ENCODE measurements around the gene USO1.
"Not testable (repeated sequence)": the region's sequence is repeated elsewhere in the genome, so short reads cannot be mapped to it uniquely, and the experiment has no call there.

USO1 gene, protein sequence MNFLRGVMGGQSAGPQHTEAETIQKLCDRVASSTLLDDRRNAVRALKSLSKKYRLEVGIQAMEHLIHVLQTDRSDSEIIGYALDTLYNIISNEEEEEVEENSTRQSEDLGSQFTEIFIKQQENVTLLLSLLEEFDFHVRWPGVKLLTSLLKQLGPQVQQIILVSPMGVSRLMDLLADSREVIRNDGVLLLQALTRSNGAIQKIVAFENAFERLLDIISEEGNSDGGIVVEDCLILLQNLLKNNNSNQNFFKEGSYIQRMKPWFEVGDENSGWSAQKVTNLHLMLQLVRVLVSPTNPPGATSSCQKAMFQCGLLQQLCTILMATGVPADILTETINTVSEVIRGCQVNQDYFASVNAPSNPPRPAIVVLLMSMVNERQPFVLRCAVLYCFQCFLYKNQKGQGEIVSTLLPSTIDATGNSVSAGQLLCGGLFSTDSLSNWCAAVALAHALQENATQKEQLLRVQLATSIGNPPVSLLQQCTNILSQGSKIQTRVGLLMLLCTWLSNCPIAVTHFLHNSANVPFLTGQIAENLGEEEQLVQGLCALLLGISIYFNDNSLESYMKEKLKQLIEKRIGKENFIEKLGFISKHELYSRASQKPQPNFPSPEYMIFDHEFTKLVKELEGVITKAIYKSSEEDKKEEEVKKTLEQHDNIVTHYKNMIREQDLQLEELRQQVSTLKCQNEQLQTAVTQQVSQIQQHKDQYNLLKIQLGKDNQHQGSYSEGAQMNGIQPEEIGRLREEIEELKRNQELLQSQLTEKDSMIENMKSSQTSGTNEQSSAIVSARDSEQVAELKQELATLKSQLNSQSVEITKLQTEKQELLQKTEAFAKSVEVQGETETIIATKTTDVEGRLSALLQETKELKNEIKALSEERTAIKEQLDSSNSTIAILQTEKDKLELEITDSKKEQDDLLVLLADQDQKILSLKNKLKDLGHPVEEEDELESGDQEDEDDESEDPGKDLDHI

GRCh38 chr4:75724066-75724866 is at the start of gene USO1:
Gene USO1, plus strand, starts transcription at chr4:75724577. Its CDS starts 243 bp downstream, at chr4:75724820.
- DNase-seq = peak; percentile 100

DNA sequence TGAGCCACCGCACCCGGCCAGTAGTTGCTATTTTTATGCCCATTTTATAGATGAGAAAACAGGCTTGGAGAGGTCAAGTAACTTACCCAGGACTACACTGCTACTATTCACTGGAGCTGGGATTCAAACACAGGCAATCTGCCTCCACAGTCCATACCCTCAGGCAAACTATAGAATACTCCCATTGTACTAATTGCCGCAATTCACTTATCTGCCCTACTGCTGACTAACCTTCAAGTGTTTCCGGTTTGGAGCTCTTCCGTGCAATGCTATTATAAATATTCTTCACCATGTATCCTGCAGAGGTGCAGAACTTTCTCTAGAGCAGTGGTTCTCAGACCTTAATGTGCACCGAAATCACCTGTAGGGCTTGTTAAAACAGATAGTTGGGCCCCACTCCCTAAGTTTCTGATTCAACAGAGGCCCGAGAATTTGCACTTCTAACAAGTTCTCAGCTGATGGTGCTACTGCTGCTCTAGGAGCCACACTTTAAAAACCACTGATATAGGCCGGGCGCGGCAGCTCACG is 49.3 kb upstream of the USO1 start:
- DNase-seq = no peak

DNA sequence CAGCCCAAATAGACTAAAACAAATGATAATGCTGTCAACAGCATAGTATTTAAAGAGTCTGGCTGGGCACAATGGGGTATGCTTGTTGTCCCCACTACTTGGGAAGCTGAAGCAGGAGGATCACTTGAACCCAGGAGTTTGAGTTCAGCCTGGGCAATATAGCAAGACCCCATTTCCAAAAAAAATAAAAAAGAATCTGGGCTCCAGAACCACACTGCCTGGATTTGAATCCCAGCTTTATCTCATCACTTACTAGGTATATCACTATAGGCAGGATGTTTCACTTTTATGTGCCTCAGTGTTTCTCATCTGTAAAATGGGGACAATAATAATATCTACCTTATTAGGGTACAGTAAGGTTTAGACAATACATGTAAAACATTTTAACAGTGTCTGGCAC is 45.9 kb upstream of the USO1 start:
- no peak for DNase-seq

DNA sequence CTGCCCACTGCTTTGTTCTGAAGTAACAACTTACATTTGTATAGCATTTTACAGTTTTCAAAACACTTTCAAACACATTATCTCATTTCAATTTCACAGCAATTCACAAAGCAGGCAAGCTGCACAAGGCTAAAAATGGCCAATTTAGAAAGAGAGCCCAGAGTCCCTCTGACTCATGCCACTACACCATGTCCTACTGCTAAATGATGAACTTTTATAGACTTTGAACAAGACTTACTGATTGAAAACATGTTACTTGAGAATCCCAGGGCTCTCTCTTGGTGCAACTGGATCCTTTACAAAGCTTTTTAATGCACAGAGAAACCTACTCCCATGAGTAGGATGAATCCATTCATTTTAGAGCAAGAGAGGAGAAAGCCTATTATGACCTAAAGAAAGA is 45.4 kb upstream of the USO1 start:
- DNase-seq = no peak

GRCh38 chr4:75679876-75680575 is 44.4 kb upstream of the USO1 start:
- DNase-seq = no peak

DNA sequence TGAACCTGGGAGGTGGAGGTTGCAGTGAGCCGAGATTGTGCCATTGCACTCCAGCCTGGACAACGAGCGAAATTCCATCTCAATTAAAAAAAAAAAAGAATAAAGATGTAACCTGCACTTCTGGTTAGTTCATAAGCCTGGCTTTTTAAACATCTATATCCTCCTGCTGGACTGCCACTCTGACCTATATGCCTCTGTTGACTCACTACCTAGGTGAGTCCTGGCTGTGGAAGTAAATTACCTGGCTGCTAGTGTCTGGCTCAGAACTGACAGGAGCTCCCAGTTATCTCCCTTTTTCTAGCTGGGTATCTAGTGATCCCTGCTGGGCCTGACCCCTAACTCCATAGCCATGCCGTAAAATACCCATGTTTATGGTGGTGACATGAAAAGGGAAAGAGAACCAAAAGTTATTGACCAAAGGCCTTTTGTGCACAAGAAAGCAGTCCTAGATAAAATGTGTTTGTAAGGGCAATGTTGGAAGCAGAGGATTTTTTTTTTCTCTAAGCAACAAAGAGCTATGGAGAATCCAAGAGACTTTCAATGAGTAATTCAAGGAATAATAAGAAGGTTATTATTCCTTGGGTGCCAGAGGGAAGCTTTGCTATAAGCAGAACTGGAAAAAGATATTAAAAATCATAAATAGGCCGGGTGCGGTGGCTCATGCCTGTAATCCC is 40.8 kb upstream of the USO1 start:
- no peak for DNase-seq

DNA sequence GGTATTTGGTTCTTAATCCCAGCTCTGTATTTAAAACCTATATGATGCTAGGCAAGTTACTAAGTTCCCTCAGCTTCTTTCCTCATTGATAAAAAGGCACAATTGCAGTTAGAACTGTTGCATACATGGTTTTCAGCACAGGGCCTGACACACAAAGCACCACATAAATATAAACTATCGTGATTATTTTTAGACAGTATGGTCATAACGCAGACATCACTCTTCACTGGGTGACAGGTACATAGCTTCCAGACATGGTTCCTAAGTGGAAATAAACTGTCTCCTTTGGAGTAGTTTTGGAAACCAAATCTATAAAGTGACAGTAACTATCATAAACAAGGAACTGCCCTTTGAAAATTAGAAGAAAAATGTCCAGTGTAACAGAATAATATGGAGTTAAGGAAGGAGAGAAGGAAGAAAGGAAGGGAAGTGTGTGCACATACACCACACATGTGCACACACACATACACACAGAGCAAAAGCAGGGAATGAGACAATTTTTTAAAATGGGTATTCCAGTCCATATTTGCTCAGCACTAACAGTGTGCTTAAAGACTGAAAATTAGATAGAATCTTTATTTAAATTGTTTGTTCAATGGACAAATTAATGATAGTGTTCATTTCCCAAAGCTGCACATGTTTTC is 38.7 kb upstream of the USO1 start:
- DNase-seq = no peak

DNA sequence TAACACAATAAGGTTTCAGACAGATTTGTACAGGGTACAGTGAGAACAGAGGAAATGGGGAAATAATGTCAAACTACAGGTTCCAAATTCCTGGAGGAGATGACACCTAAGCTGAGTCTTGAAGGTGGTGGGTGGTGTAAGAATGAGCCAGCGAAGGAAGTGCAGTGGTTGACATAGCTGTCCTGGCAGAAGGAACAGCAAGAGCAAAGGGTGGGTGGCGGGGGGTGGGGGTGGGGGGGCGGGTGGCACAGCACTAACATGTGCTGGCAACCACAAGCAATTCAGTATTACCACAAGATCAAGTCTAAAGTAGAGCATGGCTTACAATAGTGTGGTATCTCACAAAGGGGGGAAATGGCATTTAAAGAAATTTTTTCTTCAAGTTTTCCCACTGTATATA is 38.0 kb upstream of the USO1 start:
- DNase-seq = peak; percentile 33

- not testable (repeated sequence) for DNase-seq
These were observed 37.3 kb upstream of the USO1 start for GRCh38 chr4:75687125-75687524.

DNA sequence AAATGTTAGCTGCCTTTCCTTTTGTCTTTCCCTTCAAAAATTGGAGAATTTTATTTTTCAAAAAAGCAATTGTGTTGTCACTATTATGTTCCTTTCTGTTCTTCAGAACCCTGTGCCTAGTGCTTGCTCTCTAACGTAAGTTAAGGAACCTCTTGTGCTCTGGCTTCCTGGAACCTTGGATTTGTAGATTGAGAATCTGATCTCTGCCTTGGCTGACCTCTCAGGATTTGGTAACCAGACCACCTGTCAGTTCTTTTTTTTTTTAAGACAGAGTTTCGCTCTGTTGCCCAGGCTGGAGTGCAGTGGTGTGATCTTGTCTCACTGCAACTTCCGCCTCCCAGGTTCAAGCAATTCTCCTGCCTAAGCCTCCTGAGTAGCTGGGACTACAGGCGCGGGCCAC is 32.3 kb upstream of the USO1 start:
- not testable (repeated sequence) for DNase-seq

DNA sequence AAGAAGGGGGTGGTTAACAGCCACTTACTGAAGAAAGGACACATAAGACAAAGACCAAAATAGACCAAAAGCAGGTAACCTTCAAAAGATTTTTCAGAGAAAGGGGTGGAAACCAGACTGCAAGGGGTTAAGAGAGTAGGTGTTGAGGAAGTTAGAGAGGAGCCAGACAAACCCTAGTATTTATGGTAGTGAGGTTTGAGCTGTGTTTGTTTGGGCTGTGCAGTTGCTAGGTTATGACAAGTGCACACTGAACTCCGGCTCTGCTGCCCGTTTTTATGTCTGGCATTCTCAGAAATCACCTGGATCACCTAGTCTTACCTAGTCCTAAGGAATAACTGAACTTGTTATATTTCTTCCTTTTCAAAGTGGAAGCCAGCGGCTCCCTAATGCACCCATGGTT is 28.3 kb upstream of the USO1 start:
- no peak for DNase-seq

DNA sequence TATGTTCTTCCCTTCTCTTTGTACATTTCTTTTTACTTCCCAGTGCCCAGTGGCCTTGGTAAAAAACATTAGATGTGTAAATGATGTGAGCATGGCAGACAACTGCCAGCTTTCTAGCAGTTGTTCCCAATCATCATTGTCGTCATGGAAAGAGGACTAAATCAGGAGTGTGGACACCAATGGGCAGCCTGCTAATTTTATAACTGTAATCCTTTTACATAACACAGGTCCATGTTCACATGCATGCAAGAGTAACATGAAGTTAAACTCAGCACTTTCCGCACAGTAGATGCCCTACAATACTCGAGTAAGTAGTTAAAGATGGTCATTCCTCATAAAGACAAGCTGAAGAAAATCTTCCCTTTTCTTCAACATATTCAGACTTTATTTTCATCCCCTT is 27.8 kb upstream of the USO1 start:
- no peak for DNase-seq

GRCh38 chr4:75698162-75698962 is 26.0 kb upstream of the USO1 start:
- DNase-seq = peak; percentile 54

- peak; percentile 16 for DNase-seq
These were observed 25.5 kb upstream of the USO1 start for GRCh38 chr4:75698963-75699228.

DNA sequence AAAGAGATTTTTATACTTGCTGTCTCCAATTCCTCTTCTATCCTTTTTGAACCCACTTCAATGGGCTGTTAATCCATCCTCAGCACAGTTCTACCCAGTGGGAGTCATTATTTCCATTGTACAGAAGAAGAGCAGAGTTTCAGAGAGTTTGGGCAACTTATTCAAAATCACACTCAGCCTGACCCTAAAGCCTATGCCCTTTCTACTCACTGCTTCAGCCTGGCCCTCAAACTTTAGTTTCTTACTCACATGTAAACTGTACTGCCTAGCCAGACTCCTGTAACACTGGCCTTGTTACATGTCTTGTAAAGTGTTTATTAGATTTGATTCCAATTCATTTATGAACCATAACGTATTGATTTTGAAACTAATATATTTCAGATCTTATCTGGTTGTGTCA is 25.1 kb upstream of the USO1 start:
- peak; percentile 29 for DNase-seq

DNA sequence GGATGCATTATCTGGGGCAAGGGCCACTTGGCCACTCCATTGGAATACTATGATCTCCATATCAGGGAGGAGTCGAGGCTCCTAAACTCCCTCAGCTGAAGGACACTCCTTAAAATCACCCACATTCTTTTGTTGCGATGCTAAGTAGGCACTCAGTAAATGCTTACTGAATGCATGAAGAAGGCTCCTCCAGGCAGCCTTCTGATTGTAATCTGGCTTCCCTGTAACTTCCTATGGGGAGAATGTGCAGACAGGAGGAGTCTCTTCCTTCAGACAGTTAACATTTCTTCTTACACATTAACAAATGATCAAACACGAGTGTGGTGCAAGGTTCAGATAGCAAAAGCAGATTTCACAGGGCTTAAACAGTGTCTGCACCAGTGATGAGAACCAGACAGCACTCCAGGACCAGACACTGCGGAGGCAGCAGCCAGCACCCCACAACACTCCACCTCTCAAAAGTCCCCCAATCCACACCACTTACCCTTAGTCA is 21.4 kb upstream of the USO1 start:
- DNase-seq = no peak

DNA sequence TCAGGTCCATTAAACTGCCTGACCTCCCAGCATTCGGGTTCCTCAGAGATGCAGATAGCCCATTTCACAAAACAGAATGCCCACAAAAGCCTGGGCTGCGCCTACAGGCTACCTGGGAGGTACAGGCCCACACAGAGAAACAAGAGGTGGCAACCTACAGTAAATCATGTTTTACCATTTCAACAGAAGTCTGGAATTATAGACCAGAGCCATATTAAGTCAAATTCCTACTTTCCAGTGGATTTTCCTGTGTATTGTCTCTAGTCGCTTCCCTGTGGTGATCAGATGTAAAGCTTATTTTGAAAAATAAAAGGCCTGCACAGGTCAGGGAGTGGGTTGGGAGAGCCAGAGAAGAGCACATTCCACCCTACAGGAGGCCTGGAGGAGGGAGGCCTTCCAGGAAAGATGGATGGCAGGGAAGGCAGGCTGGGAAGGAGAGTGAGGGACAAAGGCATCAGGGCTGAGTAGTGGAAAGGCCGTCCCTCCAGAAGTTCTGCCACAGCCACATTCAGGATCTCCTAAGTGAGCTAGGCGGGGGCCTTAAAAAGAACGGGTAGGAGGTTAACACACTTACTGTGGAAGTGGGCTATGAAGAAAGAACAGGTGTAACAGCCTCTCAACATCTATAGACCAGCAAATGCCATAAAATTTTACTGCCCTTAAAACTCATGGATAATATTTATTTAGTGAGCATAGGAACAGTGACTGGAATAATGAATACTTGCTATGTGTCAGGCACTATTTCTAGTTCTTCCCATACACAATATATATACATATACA is 19.0 kb upstream of the USO1 start:
- no peak for DNase-seq

DNA sequence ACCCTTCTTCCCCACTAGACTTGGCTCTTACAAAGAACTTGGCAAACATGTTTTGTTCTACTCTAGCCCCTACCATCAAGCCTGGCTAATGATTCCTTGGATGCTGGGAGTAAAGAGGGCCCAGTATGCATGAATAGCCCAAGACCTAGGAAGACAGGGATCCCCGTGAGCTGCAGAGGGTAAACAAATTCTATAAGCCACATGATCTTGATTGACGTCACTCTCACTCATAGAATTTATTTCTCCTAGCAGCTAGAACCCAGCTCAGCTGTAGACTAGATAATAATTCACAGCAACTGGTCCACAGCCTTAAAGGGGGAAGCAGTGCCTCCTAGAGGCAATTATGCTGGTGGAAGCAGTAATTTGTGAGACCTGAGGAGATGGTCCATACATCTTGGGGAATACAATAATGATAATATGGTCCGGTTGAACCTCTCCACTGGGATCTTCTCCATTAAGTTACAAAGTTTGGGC is 16.1 kb upstream of the USO1 start:
- DNase-seq = peak; percentile 40

GRCh38 chr4:75710246-75710645 is 14.1 kb upstream of the USO1 start:
- no peak for DNase-seq
